ENCODE data around the gene CRIM1. TPM values are rescaled to one million over a fixed set of nuclear protein-coding genes. Genes with fewer than 3 reads are reported as not detected.

The CRIM1 gene
- polyA plus RNA-seq, 2 of the 4 experiments (the other 2 are of a cell fraction), result 127 to 208 TPM

DNA sequence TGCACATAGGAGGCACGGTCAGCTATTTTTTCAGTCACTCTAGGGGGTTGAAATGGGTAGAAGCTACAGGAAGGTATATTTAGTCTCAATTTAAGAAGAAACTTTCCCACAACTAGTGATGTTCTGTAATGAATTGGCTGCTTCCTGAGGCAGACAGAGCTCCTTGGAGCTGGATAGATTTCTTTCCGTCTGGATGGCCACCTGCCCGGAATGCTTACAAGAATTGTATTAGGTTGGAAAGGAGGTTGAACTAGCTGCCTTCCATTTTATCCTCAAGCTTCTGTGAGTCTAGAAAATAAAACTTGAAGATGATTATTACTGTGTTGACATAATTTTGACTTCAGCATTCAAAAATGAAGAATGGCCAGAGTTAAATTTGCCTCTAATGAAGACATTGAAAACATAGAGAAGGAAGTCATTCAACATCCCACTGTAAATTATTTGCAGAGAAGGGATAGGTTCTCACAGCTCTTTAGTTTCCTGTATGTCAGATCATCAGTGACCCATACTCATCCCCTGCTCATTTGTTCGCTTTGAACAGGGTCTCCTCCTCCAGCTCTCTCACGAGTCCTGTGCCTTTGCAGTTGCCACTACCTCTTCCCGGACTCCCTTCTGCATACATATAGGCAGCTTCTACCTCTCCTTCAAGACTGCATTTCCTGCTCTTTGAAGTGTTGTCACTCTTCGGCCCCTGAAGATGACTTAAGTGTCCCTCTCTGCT lies 88.8 kb downstream of the CRIM1 start:
- CTCF ChIA-PET, result interaction anchor here (0.5 to 2.8 kb wide), 6 partner anchors 12 to 92 kb away, joined by 3 to 16 read pairs (median 3); no protein-coding TSS in a partner anchor
- H3K4me2 ChIP-seq, result peak overlapping the region; percentile 60; the same call in 2 of the 3 replicates
- 79% methylated on average over 7 of the region's 7 CpGs for WGBS (ENCODE audit: missing lambda C conversion rate)
- POLR2A ChIA-PET, result no interaction called here
- H3K9me3 ChIP-seq, result no peaks in the 10 kb centered on the region
- peaks cover 96% of the 10 kb centered on the region for H3K4me1 ChIP-seq
- no peak for DNase-seq (ENCODE audit: low read depth in 1 of 2, low spot score in 1 of 2)
- no peak for FAIRE-seq
- H3K4me3 ChIP-seq, result no peak overlapping the region
- TF ChIP-seq NPAS2 (CRISPR knock-in tag; IDR thresholded peaks at IDR 0.05; ENCODE audit: borderline replicate concordance) (no peak), FOSL2 (IDR thresholded peaks at IDR 0.05) (no peak), FOSL2 (CRISPR knock-in tag; IDR thresholded peaks at IDR 0.05) (no peak), POLR2AphosphoS2 (conservative IDR thresholded peaks at IDR 0.05; ENCODE audit: low read length) (no peak), RAD21 (conservative IDR thresholded peaks at IDR 0.05 in 1 of 2, IDR thresholded peaks at IDR 0.05 in 1 of 2) (no peak), HDAC2 (IDR thresholded peaks at IDR 0.05) (no peak), CHD4 (IDR thresholded peaks at IDR 0.05; ENCODE audit: borderline replicate concordance) (no peak), ZSCAN20 (CRISPR knock-in tag; IDR thresholded peaks at IDR 0.05) (no peak), SMC3 (IDR thresholded peaks at IDR 0.05) (no peak), SREBF2 (IDR thresholded peaks at IDR 0.05) (no peak), HOXA7 (CRISPR knock-in tag; IDR thresholded peaks at IDR 0.05) (no peak), BHLHE40 (IDR thresholded peaks at IDR 0.05; ENCODE audit: low read depth, low read length) (no peak), HES2 (IDR thresholded peaks at IDR 0.05) (no peak)
- H3K27ac ChIP-seq, result peak overlapping the region in 1 of 2 experiments; percentile 35; a peak in 3 of 6 replicates
- peak in 1 of 2 experiments; percentile 12; a peak in 3 of 6 replicates for ATAC-seq

DNA sequence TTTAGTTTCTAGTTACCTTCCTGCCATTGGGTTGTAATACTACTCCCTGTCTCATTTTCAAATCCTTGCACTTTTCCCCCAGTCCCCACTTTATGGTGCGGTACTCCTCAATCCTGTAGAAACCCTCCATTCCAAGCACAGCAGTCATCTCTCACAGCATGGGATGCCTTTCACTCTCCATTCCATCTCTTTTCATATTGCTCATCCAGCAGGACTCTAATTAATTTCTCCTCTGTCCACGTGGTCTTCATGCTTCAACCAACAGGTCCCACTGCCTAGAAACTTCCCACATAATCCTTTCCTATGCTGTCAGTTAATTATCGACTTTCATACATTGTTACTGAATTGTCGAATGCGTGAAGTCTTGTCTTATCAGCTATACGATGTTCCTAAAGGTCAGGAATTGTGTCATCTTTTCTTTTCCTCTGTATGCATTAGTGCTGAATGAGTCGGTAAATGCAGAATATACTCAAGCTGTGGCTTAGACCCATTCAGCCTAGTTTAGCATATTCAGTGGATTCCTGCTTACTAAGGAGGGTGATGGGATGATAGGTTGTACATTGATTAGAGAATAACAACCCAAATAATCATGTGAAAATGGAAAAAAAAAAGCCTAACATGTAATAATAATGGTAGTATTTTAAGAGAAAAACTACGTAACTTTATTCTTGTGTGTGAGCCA lies 89.7 kb downstream of the CRIM1 start:
- peak in 1 of 2 experiments; percentile 13; a peak in 3 of 6 replicates for ATAC-seq
- FAIRE-seq, result peak; percentile 28
- POLR2A ChIA-PET, result no interaction called here

GRCh38 chr2:36446294-36446693 lies 90.7 kb downstream of the CRIM1 start:
- H3K9me3 ChIP-seq, result no peaks in the 10 kb centered on the region
- TF ChIP-seq POLR2A (IDR thresholded peaks at IDR 0.05; ENCODE audit: low read length) (no peak), HOXB13 (CRISPR knock-in tag; IDR thresholded peaks at IDR 0.05; ENCODE audit: low read depth) (no peak), CBX8 (IDR thresholded peaks at IDR 0.05) (no peak)
- peaks cover 96% of the 10 kb centered on the region for H3K4me1 ChIP-seq
- no peak for DNase-seq (ENCODE audit: low read depth in 1 of 2, low spot score in 1 of 2)
- H3K4me2 ChIP-seq, result peak overlapping the region; percentile 60
- H3K4me3 ChIP-seq, result no peak overlapping the region
- WGBS (ENCODE audit: missing lambda C conversion rate), result 53% methylated on average over 3 of the region's 3 CpGs
- POLR2A ChIA-PET, result interaction anchor here (0.5 kb wide), 1 partner anchor 80 kb away, joined by 4 read pairs; no protein-coding TSS in a partner anchor
- H3K27ac ChIP-seq, result peak overlapping the region; percentile 15 to 17; a peak in 5 of 6 replicates
- CTCF ChIA-PET, result interaction anchor here (1.4 to 2.8 kb wide), 2 partner anchors 12 to 14 kb away, joined by 3 to 16 read pairs; no protein-coding TSS in a partner anchor
- no peak for FAIRE-seq
- no peak for ATAC-seq

More for the DNA sequence above, 89.7 kb downstream of the CRIM1 start:
- peak overlapping the region; percentile 60 for H3K4me2 ChIP-seq
- CTCF ChIA-PET, result interaction anchor here (1.4 to 2.8 kb wide), 3 partner anchors 11 to 93 kb away, joined by 3 to 16 read pairs (median 6); no protein-coding TSS in a partner anchor
- no peaks in the 10 kb centered on the region for H3K9me3 ChIP-seq
- H3K4me3 ChIP-seq, result no peak overlapping the region
- H3K27ac ChIP-seq, result peak overlapping the region; percentile 15 to 35; a peak in 4 of 6 replicates
- no peak for DNase-seq (ENCODE audit: low read depth in 1 of 2, low spot score in 1 of 2)
- TF ChIP-seq, protein P1, sequence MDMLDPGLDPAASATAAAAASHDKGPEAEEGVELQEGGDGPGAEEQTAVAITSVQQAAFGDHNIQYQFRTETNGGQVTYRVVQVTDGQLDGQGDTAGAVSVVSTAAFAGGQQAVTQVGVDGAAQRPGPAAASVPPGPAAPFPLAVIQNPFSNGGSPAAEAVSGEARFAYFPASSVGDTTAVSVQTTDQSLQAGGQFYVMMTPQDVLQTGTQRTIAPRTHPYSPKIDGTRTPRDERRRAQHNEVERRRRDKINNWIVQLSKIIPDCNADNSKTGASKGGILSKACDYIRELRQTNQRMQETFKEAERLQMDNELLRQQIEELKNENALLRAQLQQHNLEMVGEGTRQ (IDR thresholded peaks at IDR 0.05), result 0 out of 2 replicates have a peak, but pooled peaks have one; percentile 4
- TF ChIP-seq JUN (IDR thresholded peaks at IDR 0.05) (0 out of 5 replicates have a peak, but pooled peaks of 1 of the 2 experiments have one; percentile 25), KDM5A (IDR thresholded peaks at IDR 0.05) (no peak)
- 49% methylated on average over 8 of the region's 8 CpGs for WGBS (ENCODE audit: missing lambda C conversion rate)
- H3K4me1 ChIP-seq, result peaks cover 96% of the 10 kb centered on the region
